GM23248 (cell line): ENCODE measurements around the gene EXO5. TPM values are rescaled to one million over a fixed set of nuclear protein-coding genes. Genes with fewer than 3 reads are reported as not detected.
"Not testable (repeated sequence)": the region's sequence is repeated elsewhere in the genome, so short reads cannot be mapped to it uniquely, and the experiment has no call there.

Experiments used
- DNase-seq: peaks from one replicate; pipeline ENCODE4 v3.0.0-alpha.2; 2015
- H2AFZ ChIP-seq: fragments of 200-600 bp; sonication (generic); 2 replicates; pipeline ENCODE4 v1.6.1; 2016; ENCODE audit warnings: antibody characterized with exemption
- H3F3A ChIP-seq: fragments of 200-600 bp; sonication (generic); 2 replicates; pipeline ENCODE4 v1.6.1; 2016; ENCODE audit warnings: mild to moderate bottlenecking, antibody characterized with exemption, mixed run types; ENCODE audit not compliant: insufficient read depth
- H3K27ac ChIP-seq: fragments of 200-600 bp; sonication (generic); 2 replicates; pipeline ENCODE4 v1.5.1; 2016; ENCODE audit warnings: mild to moderate bottlenecking
- H3K27me3 ChIP-seq: fragments of 200-600 bp; sonication (generic); replicated peaks from 2 replicates; pipeline ENCODE4 v1.6.1; 2016; ENCODE audit warnings: mild to moderate bottlenecking; ENCODE audit not compliant: insufficient read depth
- H3K36me3 ChIP-seq: fragments of 200-600 bp; sonication (generic); 2 replicates; pipeline ENCODE4 v1.6.1; 2016; ENCODE audit warnings: low read depth, mild to moderate bottlenecking
- H3K4me1 ChIP-seq: fragments of 200-600 bp; sonication (generic); 2 replicates; pipeline ENCODE4 v1.6.1; 2016; ENCODE audit warnings: mild to moderate bottlenecking; ENCODE audit not compliant: insufficient read depth
- H3K4me2 ChIP-seq: fragments of 200-600 bp; sonication (generic); one replicate; pipeline ENCODE4 v1.6.1; 2016; ENCODE audit warnings: mild to moderate bottlenecking; ENCODE audit not compliant: unreplicated experiment
- H3K4me3 ChIP-seq: fragments of 200-600 bp; sonication (generic); 2 replicates; pipeline ENCODE4 v1.5.1; 2016; ENCODE audit warnings: mild to moderate bottlenecking
- H3K79me2 ChIP-seq: fragments of 200-600 bp; sonication (generic); 2 replicates; pipeline ENCODE4 v1.6.1; 2016; ENCODE audit warnings: mild to moderate bottlenecking; ENCODE audit not compliant: insufficient read depth
- H3K9ac ChIP-seq: fragments of 200-600 bp; sonication (generic); 2 replicates; pipeline ENCODE4 v1.6.1; 2016; ENCODE audit warnings: mild to moderate bottlenecking
- H3K9me2 ChIP-seq: fragments of 200-600 bp; sonication (generic); 2 replicates; pipeline ENCODE4 v1.6.1; 2016; ENCODE audit warnings: mixed run types, mild to moderate bottlenecking, moderate library complexity; ENCODE audit not compliant: insufficient read depth
- H3K9me3 ChIP-seq: fragments of 200-600 bp; sonication (generic); one replicate; pipeline ENCODE4 v1.6.1; 2017; ENCODE audit warnings: low read depth
- H4K20me1 ChIP-seq: fragments of 200-600 bp; sonication (generic); 2 replicates; pipeline ENCODE4 v1.6.0; 2016; ENCODE audit not compliant: insufficient read depth
- EZH2 ChIP-seq: fragments of 200-600 bp; sonication (generic); IDR thresholded peaks from 2 replicates; pipeline ENCODE4 v1.6.1; 2018; ENCODE audit warnings: antibody characterized with exemption, mild to moderate bottlenecking; ENCODE audit not compliant: insufficient read depth, poor library complexity, severe bottlenecking
- EZH2phosphoT487 ChIP-seq: fragments of 200-600 bp; sonication (generic); IDR thresholded peaks from 2 replicates; pipeline ENCODE4 v1.6.1; 2018; ENCODE audit warnings: antibody characterized with exemption, moderate library complexity, mild to moderate bottlenecking, low read depth; ENCODE audit not compliant: insufficient read depth
- WGBS, 2 experiments: methylation state at CpG; one replicate each; pipeline ENCODE4 v1.1.6; 2015 to 2017; ENCODE audit warnings: low lambda C conversion rate in 2 of 2, low coverage in 1 of 2; ENCODE audit errors: missing lambda C conversion rate in 2 of 2; 5-methylcytosine and 5-hydroxymethylcytosine counted together
- in situ Hi-C: fragments of 300-500 bp; cut with MboI; formaldehyde crosslinking; loops from 2 replicates; pipeline ENCODE4 v1.15.0; 2020
- polyA plus RNA-seq: library from polyadenylated mRNA; unstranded; fragments of >200 nt; fragmentation: Nextera tagmentation; extraction: Ambion mirVana; gene quantifications from 2 replicates; pipeline ENCODE4 v1.2.1, GENCODE V29; 2016
- total RNA-seq: library from RNA; depleted of rRNA; stranded (reverse); fragments of >200 nt; shearing (Covaris generic); gene quantifications from 2 replicates; pipeline ENCODE4 v1.2.3, GENCODE V29; 2014

EXO5 gene
- total and polyA plus RNA-seq, 2 experiments from 2014 or later: 6.6 to 8.6 TPM

- in situ Hi-C loops: no loop called here
- Histone ChIP-seq H3K9me2 (no peaks in the 10 kb centered on the region), H3K4me3 (no peak overlapping the region), H3K9ac (no peak overlapping the region), H2AFZ (no peak overlapping the region), H3F3A (no peaks in the 10 kb centered on the region), H3K4me1 (no peaks in the 10 kb centered on the region), H3K79me2 (no peaks in the 10 kb centered on the region), H3K36me3 (no peaks in the 10 kb centered on the region), H3K9me3 (no peaks in the 10 kb centered on the region), H3K27ac (no peak overlapping the region), H3K27me3 (no peaks in the 10 kb centered on the region), H4K20me1 (no peaks in the 10 kb centered on the region), H3K4me2 (no peak overlapping the region)
- no peak for DNase-seq
- TF ChIP-seq EZH2phosphoT487 (no peak), EZH2 (no peak)
- WGBS, 2 experiments: 77 to 78% methylated on average over 5 of the region's 5 CpGs
These were observed 47.6 kb downstream of the EXO5 start for GRCh38 chr1:40556121-40556520.

GRCh38 chr1:40558241-40558640, 49.7 kb downstream of the EXO5 start:
- H3F3A ChIP-seq, H3K4me1 ChIP-seq, H3K4me3 ChIP-seq, H3K4me2 ChIP-seq, H3K9me2 ChIP-seq, H3K36me3 ChIP-seq, DNase-seq, H3K9me3 ChIP-seq, in situ Hi-C loops, H2AFZ ChIP-seq, H3K27me3 ChIP-seq, H4K20me1 ChIP-seq, H3K9ac ChIP-seq, H3K27ac ChIP-seq, H3K79me2 ChIP-seq: not testable (repeated sequence)
- 73 to 88% methylated on average over 1 of the region's 1 CpG for WGBS, 2 experiments

GRCh38 chr1:40562185-40562584, 53.6 kb downstream of the EXO5 start:
- Histone ChIP-seq H3K4me3 (no peak overlapping the region), H3K36me3 (no peaks in the 10 kb centered on the region), H3K27ac (no peak overlapping the region), H3K27me3 (0 out of 2 replicates have a peak, but pooled peaks cover 8% of the 10 kb centered on the region), H4K20me1 (no peaks in the 10 kb centered on the region), H3K9me2 (no peaks in the 10 kb centered on the region), H3K4me1 (no peaks in the 10 kb centered on the region), H3F3A (no peaks in the 10 kb centered on the region), H3K4me2 (no peak overlapping the region), H3K9me3 (no peaks in the 10 kb centered on the region), H2AFZ (no peak overlapping the region), H3K79me2 (no peaks in the 10 kb centered on the region), H3K9ac (no peak overlapping the region)
- TF ChIP-seq EZH2phosphoT487: no peak
- 56 to 59% methylated on average over 2 of the region's 2 CpGs for WGBS, 2 experiments
- in situ Hi-C loops: no loop called here
- DNase-seq: no peak

GRCh38 chr1:40563266-40563665, 54.7 kb downstream of the EXO5 start:
- Histone ChIP-seq H3K36me3 (no peaks in the 10 kb centered on the region), H2AFZ (no peak overlapping the region), H3F3A (no peaks in the 10 kb centered on the region), H3K27ac (no peak overlapping the region), H3K4me3 (no peak overlapping the region), H3K9me3 (no peaks in the 10 kb centered on the region), H3K27me3 (0 out of 2 replicates have a peak, but pooled peaks cover 8% of the 10 kb centered on the region), H3K9me2 (no peaks in the 10 kb centered on the region), H3K79me2 (no peaks in the 10 kb centered on the region), H3K9ac (no peak overlapping the region), H4K20me1 (no peaks in the 10 kb centered on the region), H3K4me1 (no peaks in the 10 kb centered on the region), H3K4me2 (no peak overlapping the region)
- in situ Hi-C loops: no loop called here
- TF ChIP-seq EZH2 (no peak), EZH2phosphoT487 (no peak)
- no peak for DNase-seq
- WGBS, 2 experiments: 43 to 48% methylated on average over 4 of the region's 4 CpGs

- no peak overlapping the region for H2AFZ ChIP-seq
- in situ Hi-C loops: no loop called here
- H3K4me2 ChIP-seq: no peak overlapping the region
- no peaks in the 10 kb centered on the region for H3K4me1 ChIP-seq
- H3K9me3 ChIP-seq: no peaks in the 10 kb centered on the region
- H3K27ac ChIP-seq: no peak overlapping the region
- H3K9me2 ChIP-seq: no peaks in the 10 kb centered on the region
- peaks cover 8% of the 10 kb centered on the region; the same call in 1 of the 2 replicates for H3K27me3 ChIP-seq
- DNase-seq: no peak
- H3K4me3 ChIP-seq: no peak overlapping the region
- 35 to 43% methylated on average over 3 of the region's 3 CpGs for WGBS, 2 experiments
- no peaks in the 10 kb centered on the region for H3K79me2 ChIP-seq
- H3K36me3 ChIP-seq: no peaks in the 10 kb centered on the region
- H3K9ac ChIP-seq: no peak overlapping the region
- no peaks in the 10 kb centered on the region for H4K20me1 ChIP-seq
- no peaks in the 10 kb centered on the region for H3F3A ChIP-seq
- TF ChIP-seq EZH2: no peak
- no peak for TF ChIP-seq EZH2phosphoT487
These were observed 55.9 kb downstream of the EXO5 start for GRCh38 chr1:40564506-40564905.
